GM18873 (cell line): ENCODE measurements around the gene OMP.

Experiments
- ATAC-seq: cut with Tn5 transposase; IDR thresholded peaks from one replicate; pipeline ENCODE4 v1.9.1; 2021; ENCODE audit warnings: mild to moderate bottlenecking, moderate library complexity, moderate number of reproducible peaks; ENCODE audit not compliant: unreplicated experiment, low FRiP score

Gene OMP

DNA sequence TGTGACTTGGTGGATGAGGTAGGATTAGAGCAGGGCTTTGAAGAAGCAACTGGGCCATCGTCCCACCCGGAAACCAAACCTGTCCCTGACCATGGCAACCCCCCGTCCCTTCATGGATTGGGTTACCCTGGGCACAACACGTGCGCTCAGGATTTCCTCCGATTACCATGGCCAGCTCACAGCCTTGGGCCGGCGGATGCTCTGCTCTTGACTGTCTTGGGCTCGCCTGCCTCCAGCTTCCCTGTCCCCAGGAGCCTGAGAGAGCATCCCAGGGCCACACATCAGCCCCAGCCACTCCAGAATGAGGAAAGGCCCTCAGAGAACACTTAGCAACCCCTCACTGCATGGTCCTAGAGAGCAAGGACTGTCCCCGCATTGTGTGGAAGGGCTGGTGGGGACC lies 48.2 kb downstream of the OMP start:
- no peak for ATAC-seq

DNA sequence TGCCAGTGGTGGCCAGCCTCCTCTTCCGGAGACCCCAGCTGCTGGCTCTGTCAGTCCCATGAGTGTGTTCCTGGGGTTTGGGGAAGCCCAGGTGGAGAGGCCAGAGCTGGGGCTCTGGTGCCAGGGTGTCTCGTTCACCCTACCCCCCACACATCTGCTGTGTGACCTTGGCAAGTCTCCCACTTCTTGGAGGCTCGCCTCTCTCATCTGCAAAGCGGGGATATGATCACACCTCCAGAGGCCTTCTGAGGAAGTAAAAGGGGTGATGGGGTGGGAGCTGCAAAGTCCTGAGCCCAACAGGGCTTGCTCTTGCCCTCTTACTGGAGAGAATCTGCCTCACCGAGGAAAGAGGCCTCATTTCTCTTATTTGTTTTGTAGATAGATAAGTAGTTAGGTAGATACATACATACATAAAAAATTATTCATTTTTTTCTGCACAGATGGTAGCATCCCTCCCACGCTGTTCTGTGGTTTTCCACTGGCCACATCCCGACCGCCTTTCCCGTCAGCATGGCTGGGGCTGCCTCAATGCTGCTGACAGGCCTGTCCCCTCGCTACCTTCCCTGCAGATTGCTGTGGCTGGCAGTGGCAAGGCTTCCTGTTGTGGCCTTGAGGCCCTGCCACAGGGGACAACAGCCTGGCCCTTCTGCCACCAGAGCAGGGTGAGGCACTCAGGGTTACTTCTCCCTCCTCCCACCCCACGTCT lies 49.3 kb downstream of the OMP start:
- no peak for ATAC-seq

DNA sequence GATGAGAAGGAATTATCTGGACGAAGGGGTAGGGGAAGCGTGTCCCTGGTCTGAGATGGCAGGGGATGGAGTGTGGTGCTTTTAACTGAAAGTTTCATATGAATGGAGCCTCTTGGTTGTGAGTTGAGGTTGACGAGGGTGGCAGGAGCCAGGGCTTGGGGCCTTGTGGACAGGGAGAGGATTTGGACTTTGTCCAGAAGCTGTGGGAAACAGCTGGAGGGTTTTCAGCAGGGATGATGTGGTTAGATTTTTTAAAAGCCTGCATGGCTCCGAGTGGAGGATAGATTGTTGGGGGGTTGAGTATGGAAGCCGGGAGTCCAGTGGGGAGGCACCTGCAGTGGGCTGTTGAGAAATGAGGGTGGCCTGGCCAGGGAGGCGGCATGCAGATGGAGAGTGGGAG lies 50.2 kb downstream of the OMP start:
- no peak for ATAC-seq
